ENCODE data around the gene SMPD1.

SMPD1 gene

DNA sequence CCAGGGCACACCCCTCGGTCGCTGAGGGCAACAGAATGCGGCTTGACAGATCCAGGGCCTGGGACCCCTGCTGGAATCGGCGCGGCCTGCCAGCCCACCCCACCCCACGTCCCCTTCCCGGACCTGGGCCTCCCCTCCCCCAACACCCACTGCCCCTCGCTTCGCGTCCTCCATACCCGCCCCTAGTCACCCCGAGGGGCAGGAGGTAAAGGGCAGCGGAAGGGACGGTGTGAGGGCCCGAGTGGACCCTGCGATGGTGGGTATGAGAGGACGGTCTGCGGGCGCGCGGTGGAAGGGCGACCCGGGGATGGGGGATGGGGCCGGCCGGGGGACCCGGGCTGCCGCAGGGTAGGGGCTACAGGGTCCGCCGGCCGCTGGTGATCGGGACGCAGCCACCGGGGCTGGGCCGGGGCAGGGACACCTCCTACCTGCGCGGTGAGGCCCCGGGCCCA is 28.3 kb downstream of the SMPD1 start:
- TF ChIP-seq FOXP2 (optimal IDR thresholded peaks at IDR 0.05; ENCODE audit: borderline replicate concordance, extremely low read depth, extremely low read length, insufficient read depth), result no peak
- TF ChIP-seq, protein P1, sequence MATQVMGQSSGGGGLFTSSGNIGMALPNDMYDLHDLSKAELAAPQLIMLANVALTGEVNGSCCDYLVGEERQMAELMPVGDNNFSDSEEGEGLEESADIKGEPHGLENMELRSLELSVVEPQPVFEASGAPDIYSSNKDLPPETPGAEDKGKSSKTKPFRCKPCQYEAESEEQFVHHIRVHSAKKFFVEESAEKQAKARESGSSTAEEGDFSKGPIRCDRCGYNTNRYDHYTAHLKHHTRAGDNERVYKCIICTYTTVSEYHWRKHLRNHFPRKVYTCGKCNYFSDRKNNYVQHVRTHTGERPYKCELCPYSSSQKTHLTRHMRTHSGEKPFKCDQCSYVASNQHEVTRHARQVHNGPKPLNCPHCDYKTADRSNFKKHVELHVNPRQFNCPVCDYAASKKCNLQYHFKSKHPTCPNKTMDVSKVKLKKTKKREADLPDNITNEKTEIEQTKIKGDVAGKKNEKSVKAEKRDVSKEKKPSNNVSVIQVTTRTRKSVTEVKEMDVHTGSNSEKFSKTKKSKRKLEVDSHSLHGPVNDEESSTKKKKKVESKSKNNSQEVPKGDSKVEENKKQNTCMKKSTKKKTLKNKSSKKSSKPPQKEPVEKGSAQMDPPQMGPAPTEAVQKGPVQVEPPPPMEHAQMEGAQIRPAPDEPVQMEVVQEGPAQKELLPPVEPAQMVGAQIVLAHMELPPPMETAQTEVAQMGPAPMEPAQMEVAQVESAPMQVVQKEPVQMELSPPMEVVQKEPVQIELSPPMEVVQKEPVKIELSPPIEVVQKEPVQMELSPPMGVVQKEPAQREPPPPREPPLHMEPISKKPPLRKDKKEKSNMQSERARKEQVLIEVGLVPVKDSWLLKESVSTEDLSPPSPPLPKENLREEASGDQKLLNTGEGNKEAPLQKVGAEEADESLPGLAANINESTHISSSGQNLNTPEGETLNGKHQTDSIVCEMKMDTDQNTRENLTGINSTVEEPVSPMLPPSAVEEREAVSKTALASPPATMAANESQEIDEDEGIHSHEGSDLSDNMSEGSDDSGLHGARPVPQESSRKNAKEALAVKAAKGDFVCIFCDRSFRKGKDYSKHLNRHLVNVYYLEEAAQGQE (IDR thresholded peaks at IDR 0.05; ENCODE audit: insufficient read depth in 1 of 2, low read depth in 2 of 2, low read length in 2 of 2), result no peak
- no peak for TF ChIP-seq POLR2AphosphoS5 (IDR thresholded peaks at IDR 0.05; ENCODE audit: low read depth, low read length)
- TF ChIP-seq TAF1 (IDR thresholded peaks at IDR 0.05; ENCODE audit: borderline replicate concordance, insufficient read depth, low read length), result no peak
- TF ChIP-seq SIN3A (IDR thresholded peaks at IDR 0.05; ENCODE audit: borderline replicate concordance, insufficient read depth, low read length), result no peak

DNA sequence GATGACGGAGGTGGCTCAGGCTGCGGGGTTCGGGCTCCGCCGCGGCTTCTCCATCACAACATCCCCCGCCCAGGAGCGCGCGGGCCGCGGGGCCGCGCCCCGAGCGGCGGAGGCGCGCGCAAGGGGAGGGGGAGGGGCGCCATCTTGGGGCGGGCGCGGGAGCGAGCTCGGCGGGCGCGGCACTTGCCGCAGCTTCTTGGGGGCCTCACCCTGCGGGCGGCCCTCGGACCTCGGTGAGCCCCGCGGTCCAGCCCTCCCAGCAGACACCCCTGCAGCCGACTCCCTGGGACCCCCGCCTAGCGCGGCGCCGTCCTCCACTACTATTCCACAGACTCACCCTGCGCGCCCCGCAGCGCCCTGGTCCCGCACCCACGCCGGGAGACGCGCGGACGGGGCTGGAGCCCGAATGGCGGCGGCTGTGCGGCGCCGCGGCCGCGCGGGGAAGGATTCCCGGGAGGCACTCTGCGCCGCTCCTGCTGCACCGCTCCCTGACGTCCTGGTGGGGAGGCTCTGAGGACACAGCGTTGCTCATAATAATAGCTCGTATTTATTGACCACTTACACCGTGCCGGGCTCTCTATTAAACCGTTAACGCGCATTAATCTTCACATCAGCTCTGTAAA is 28.8 kb downstream of the SMPD1 start, which contains the start of gene APBB1:
Gene APBB1 (minus strand): TSS at position 86 of the 623 bp plus-strand sequence. CDS start 7,747 bp downstream, outside the sequence.
- TF ChIP-seq, protein P1 (IDR thresholded peaks at IDR 0.05; ENCODE audit: insufficient read depth in 1 of 2, low read depth in 2 of 2, low read length in 2 of 2), result no peak
- TF ChIP-seq POLR2AphosphoS5 (IDR thresholded peaks at IDR 0.05; ENCODE audit: low read depth, low read length), result peak; percentile 57; the same call in 1 of the 2 replicates

DNA sequence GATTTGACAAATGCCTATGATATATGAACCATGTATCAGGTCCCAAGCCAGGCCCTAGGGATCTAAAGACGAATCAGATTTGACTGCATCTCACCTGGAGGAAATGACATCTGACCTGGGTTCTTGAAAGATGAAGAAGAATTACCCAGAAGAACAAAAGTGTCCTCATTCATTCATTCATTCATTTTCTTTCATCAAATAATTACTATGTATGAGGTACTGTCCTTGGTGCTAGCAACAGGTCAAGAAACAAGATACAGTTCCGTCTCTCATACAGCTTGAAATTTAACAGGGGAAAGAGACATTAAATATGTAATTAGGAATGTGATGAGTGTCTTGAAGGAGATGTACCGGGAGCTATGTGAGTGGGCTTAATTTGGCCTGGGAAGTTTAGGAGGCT is 30.4 kb downstream of the SMPD1 start:
- TF ChIP-seq FOXP2 (optimal IDR thresholded peaks at IDR 0.05; ENCODE audit: borderline replicate concordance, extremely low read depth, extremely low read length, insufficient read depth), result no peak
- TF ChIP-seq, protein P1 (IDR thresholded peaks at IDR 0.05; ENCODE audit: insufficient read depth in 1 of 2, low read depth in 2 of 2, low read length in 2 of 2), result peak; percentile 55 to 79; a peak in 3 of 4 replicates

DNA sequence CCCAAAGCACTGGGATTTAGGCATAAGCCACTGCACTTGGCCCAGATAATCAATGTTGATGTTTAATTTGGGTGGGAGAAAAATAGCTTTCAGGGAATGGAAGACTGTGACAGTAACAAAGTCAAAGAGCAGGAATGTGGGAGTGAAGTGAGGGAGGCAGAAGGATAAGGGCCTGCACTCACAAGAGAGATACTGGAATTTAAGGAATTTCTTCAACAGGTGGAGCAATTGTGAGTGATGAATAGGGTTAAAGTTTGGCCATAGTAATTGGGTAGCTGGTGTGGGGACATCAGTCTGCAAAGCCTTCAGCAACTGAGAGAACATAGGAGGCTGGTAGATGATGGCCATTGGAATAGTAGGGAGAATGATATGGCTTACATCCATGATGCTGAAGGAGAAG is 37.2 kb downstream of the SMPD1 start:
- TF ChIP-seq FOXP2 (optimal IDR thresholded peaks at IDR 0.05; ENCODE audit: borderline replicate concordance, extremely low read depth, extremely low read length, insufficient read depth) (no peak), SIN3A (IDR thresholded peaks at IDR 0.05; ENCODE audit: borderline replicate concordance, insufficient read depth, low read length) (no peak), TAF1 (IDR thresholded peaks at IDR 0.05; ENCODE audit: borderline replicate concordance, insufficient read depth, low read length) (no peak), POLR2AphosphoS5 (IDR thresholded peaks at IDR 0.05; ENCODE audit: low read depth, low read length) (no peak)
- TF ChIP-seq, protein P1 (IDR thresholded peaks at IDR 0.05; ENCODE audit: insufficient read depth in 1 of 2, low read depth in 2 of 2, low read length in 2 of 2), result no peak

DNA sequence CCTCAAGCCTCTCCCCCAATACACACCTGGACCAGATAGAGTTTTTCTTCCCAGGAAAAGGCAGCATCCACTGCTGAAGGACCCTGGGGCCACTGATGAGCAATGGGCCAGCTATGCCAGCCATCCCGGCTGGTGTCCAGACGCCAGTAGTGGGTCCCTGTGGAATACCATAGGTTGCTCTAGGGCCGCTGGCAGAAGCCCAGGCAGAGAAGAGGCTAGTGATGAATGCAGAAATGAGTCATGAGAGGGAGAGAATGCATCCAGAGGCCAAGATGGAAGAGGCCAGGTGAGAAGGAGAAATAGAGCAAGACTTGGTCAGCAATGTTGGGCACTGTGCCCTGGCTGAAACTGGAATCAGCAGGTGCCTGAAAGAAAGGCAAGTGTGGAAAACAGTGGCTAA is 41.6 kb downstream of the SMPD1 start:
- no peak for TF ChIP-seq FOXP2 (optimal IDR thresholded peaks at IDR 0.05; ENCODE audit: borderline replicate concordance, extremely low read depth, extremely low read length, insufficient read depth)
- no peak for TF ChIP-seq TAF1 (IDR thresholded peaks at IDR 0.05; ENCODE audit: borderline replicate concordance, insufficient read depth, low read length)
- TF ChIP-seq POLR2AphosphoS5 (IDR thresholded peaks at IDR 0.05; ENCODE audit: low read depth, low read length), result no peak
- no peak for TF ChIP-seq SIN3A (IDR thresholded peaks at IDR 0.05; ENCODE audit: borderline replicate concordance, insufficient read depth, low read length)
- TF ChIP-seq, protein P1 (IDR thresholded peaks at IDR 0.05; ENCODE audit: insufficient read depth in 1 of 2, low read depth in 2 of 2, low read length in 2 of 2), result no peak

Measured in PFSK-1 (cell line).